H9 (cell line): ENCODE results near the gene MZF1. TPM values are rescaled to one million over a fixed set of nuclear protein-coding genes. Genes with fewer than 3 reads are reported as not detected.

ENCODE experiments used
- DNase-seq: peaks from one replicate; pipeline ENCODE4 v3.0.0-alpha.2; 2017
- H2AFZ ChIP-seq: one replicate; pipeline ENCODE4 v1.6.1; 2013; ENCODE audit warnings: mild to moderate bottlenecking, low read length, control low read depth, moderate library complexity
- H2AK5ac ChIP-seq: 2 replicates; pipeline ENCODE4 v1.6.1; 2013; ENCODE audit warnings: low read length, control low read depth, mixed read lengths; ENCODE audit not compliant: insufficient read length
- H2BK120ac ChIP-seq: one replicate; pipeline ENCODE4 v1.6.1; 2013; ENCODE audit warnings: low read depth, mild to moderate bottlenecking, low read length, control low read depth, inconsistent platforms; ENCODE audit not compliant: poor library complexity, severe bottlenecking
- H2BK12ac ChIP-seq: 2 replicates; pipeline ENCODE4 v1.6.1; 2013; ENCODE audit warnings: low read length, control low read depth, mixed read lengths, low read depth; ENCODE audit not compliant: insufficient read length
- H2BK15ac ChIP-seq: 2 replicates; pipeline ENCODE4 v1.6.1; 2013; ENCODE audit warnings: low read depth, low read length, control low read depth
- H2BK20ac ChIP-seq: one replicate; pipeline ENCODE4 v1.6.1; 2013; ENCODE audit warnings: low read depth, mild to moderate bottlenecking, low read length, control low read depth, inconsistent platforms; ENCODE audit not compliant: poor library complexity, severe bottlenecking
- H2BK5ac ChIP-seq: 2 replicates; pipeline ENCODE4 v1.6.1; 2013; ENCODE audit warnings: low read length, control low read depth, mixed read lengths; ENCODE audit not compliant: insufficient read length
- H3K14ac ChIP-seq: 2 replicates; pipeline ENCODE4 v1.6.1; 2013; ENCODE audit warnings: low read length, control low read depth; ENCODE audit not compliant: insufficient read depth
- H3K18ac ChIP-seq: 2 replicates; pipeline ENCODE4 v1.6.1; 2013; ENCODE audit warnings: low read depth, mild to moderate bottlenecking, mixed read lengths, low read length, control low read depth; ENCODE audit not compliant: insufficient read length
- H3K23ac ChIP-seq: 2 replicates; pipeline ENCODE4 v1.6.1; 2013; ENCODE audit warnings: low read length, control low read depth, mixed read lengths, low read depth; ENCODE audit not compliant: insufficient read length
- H3K23me2 ChIP-seq: 2 replicates; pipeline ENCODE4 v1.6.1; 2013; ENCODE audit warnings: low read depth, mild to moderate bottlenecking, mixed read lengths, low read length, control low read depth; ENCODE audit not compliant: insufficient read length, poor library complexity, severe bottlenecking
- H3K27ac ChIP-seq: 2 replicates; pipeline ENCODE4 v1.5.1; 2013; ENCODE audit warnings: low read length, control low read depth, mixed read lengths, low read depth; ENCODE audit not compliant: insufficient read length
- H3K27me3 ChIP-seq: 2 replicates; pipeline ENCODE4 v1.6.1; 2013; ENCODE audit warnings: low read length, control low read depth, inconsistent platforms; ENCODE audit not compliant: insufficient read depth
- H3K4ac ChIP-seq: 2 replicates; pipeline ENCODE4 v1.6.1; 2013; ENCODE audit warnings: low read depth, mild to moderate bottlenecking, control low read depth, inconsistent platforms, low read length, moderate library complexity
- H3K4me1 ChIP-seq: 2 replicates; pipeline ENCODE4 v1.6.1; 2013; ENCODE audit warnings: low read length, control low read depth, inconsistent platforms; ENCODE audit not compliant: insufficient read depth
- H3K4me2 ChIP-seq: 2 replicates; pipeline ENCODE4 v1.6.1; 2013; ENCODE audit warnings: low read length, control low read depth, mixed read lengths; ENCODE audit not compliant: insufficient read length, insufficient read depth
- H3K56ac ChIP-seq: 2 replicates; pipeline ENCODE4 v1.6.1; 2013; ENCODE audit warnings: low read depth, mild to moderate bottlenecking, mixed read lengths, low read length, control low read depth; ENCODE audit not compliant: insufficient read length
- H3K79me1 ChIP-seq: 2 replicates; pipeline ENCODE4 v1.6.1; 2013; ENCODE audit warnings: low read depth, mild to moderate bottlenecking, moderate library complexity, low read length, control low read depth, inconsistent platforms; ENCODE audit not compliant: insufficient read depth, poor library complexity, severe bottlenecking
- H3K79me2 ChIP-seq: 2 replicates; pipeline ENCODE4 v1.6.1; 2013; ENCODE audit warnings: low read length, control low read depth, inconsistent platforms; ENCODE audit not compliant: insufficient read depth
- H3K9ac ChIP-seq: 2 replicates; pipeline ENCODE4 v1.6.1; 2013; ENCODE audit warnings: low read length, control low read depth, mixed read lengths; ENCODE audit not compliant: insufficient read length; ENCODE audit errors: extremely low read depth
- H3K9me3 ChIP-seq: one replicate; pipeline ENCODE4 v1.6.1; 2013; ENCODE audit warnings: low read depth, low read length, inconsistent platforms; ENCODE audit not compliant: control insufficient read depth
- H3T11ph ChIP-seq: one replicate; pipeline ENCODE4 v1.6.1; 2013; ENCODE audit warnings: mild to moderate bottlenecking, low read length, control low read depth, inconsistent platforms
- H4K20me1 ChIP-seq: one replicate; pipeline ENCODE4 v1.6.1; 2013; ENCODE audit not compliant: control insufficient read depth, insufficient read length, insufficient read depth
- H4K5ac ChIP-seq: 2 replicates; pipeline ENCODE4 v1.6.1; 2013; ENCODE audit warnings: low read depth, mild to moderate bottlenecking, mixed read lengths, low read length, control low read depth; ENCODE audit not compliant: insufficient read length
- H4K8ac ChIP-seq: replicated peaks from 2 replicates; pipeline ENCODE4 v1.6.1; 2013; ENCODE audit warnings: low read length, control low read depth, mixed read lengths, low read depth; ENCODE audit not compliant: insufficient read length
- H4K91ac ChIP-seq: 2 replicates; pipeline ENCODE4 v1.6.1; 2013; ENCODE audit warnings: low read depth, mild to moderate bottlenecking, moderate library complexity, mixed read lengths, low read length, control low read depth; ENCODE audit not compliant: insufficient read length
- H3K27ac Mint-ChIP-seq, 3 experiments: 2 replicates in 2 of 3; 3 replicates in 1 of 3; pipeline ENCODE4 v1.8.0; 2020 to 2021; ENCODE audit warnings: mixed read lengths in 3 of 3, mild to moderate bottlenecking in 1 of 3, moderate library complexity in 1 of 3
- H3K27me3 Mint-ChIP-seq: 2 replicates; pipeline ENCODE4 v1.8.0; 2021; ENCODE audit warnings: low read depth, mild to moderate bottlenecking, moderate library complexity, mixed read lengths
- H3K36me3 Mint-ChIP-seq, 3 experiments: 2 replicates in 2 of 3; 3 replicates in 1 of 3; pipeline ENCODE4 v1.8.0; 2020 to 2021; ENCODE audit warnings: low read depth in 3 of 3, mixed read lengths in 3 of 3; ENCODE audit not compliant: insufficient read depth in 1 of 3
- H3K4me1 Mint-ChIP-seq, 2 experiments: 2 replicates each; pipeline ENCODE4 v1.8.0; 2020; ENCODE audit warnings: mixed read lengths in 2 of 2
- H3K4me3 Mint-ChIP-seq, 2 experiments: 2 replicates in 1 of 2; 3 replicates in 1 of 2; pipeline ENCODE4 v1.8.0; 2020 to 2021; ENCODE audit warnings: mild to moderate bottlenecking in 2 of 2, mixed read lengths in 2 of 2, moderate library complexity in 1 of 2
- H3K9me3 Mint-ChIP-seq, 2 experiments: 2 replicates in 1 of 2; 3 replicates in 1 of 2; pipeline ENCODE4 v1.8.0; 2020; ENCODE audit warnings: mild to moderate bottlenecking in 2 of 2, mixed read lengths in 2 of 2, moderate library complexity in 1 of 2
- WGBS: extraction: QIAGEN DNeasy Blood & Tissue Kit; methylation state at CpG from one replicate; pipeline ENCODE4 v1.1.7; 2013; ENCODE audit warnings: missing lambda C conversion rate, low lambda C conversion rate, mixed read lengths; ENCODE audit not compliant: insufficient read length; ENCODE audit errors: extremely low coverage; 5-methylcytosine and 5-hydroxymethylcytosine counted together
- total RNA-seq: library from RNA; stranded (reverse); gene quantifications from 2 replicates; pipeline ENCODE4 v1.2.1, GENCODE V29; 2021
- TF ChIP-seq, protein P1 (sequence below): fragments of 200-600 bp; sonication (generic); conservative IDR thresholded peaks from 3 replicates; pipeline ENCODE4 v1.8.0; 2021; ENCODE audit warnings: antibody characterized with exemption, mild to moderate bottlenecking

Gene MZF1
- total RNA-seq, 1 experiment from 2014 or later: 23.6 TPM

DNA sequence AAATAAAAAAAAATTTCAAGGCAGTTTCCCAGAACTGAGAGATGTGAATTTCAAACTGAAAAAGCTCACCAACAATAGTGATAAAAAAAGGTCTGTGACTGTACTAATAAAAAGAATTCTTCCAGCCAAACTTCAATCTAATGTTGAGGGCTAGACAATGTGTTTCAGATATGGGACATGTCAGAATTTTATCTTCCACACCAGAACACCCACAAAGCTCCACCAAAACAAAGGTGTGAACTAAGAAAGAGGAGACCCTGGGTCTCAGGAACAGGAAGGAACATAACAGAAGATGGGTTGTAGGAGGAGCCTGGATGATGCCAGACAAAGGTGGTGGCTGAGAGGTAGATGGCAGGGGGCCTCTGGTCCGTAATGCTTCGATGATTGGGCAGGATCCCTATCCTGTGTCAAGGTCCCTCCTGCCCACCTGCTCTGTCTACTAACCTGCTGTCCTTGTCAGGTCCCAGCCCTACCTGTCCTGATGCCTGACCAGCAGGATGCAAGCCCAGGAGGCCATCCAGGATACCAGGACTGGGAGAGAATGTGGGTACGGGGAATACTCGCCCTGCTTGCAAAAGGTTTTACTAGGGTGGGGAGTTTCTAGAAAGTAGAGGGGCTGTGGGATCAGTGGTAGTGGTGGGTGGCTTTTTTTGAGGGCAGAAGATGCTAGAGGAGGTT is 4.5 kb downstream of the MZF1 start:
- TF ChIP-seq, protein P1, sequence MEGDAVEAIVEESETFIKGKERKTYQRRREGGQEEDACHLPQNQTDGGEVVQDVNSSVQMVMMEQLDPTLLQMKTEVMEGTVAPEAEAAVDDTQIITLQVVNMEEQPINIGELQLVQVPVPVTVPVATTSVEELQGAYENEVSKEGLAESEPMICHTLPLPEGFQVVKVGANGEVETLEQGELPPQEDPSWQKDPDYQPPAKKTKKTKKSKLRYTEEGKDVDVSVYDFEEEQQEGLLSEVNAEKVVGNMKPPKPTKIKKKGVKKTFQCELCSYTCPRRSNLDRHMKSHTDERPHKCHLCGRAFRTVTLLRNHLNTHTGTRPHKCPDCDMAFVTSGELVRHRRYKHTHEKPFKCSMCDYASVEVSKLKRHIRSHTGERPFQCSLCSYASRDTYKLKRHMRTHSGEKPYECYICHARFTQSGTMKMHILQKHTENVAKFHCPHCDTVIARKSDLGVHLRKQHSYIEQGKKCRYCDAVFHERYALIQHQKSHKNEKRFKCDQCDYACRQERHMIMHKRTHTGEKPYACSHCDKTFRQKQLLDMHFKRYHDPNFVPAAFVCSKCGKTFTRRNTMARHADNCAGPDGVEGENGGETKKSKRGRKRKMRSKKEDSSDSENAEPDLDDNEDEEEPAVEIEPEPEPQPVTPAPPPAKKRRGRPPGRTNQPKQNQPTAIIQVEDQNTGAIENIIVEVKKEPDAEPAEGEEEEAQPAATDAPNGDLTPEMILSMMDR: no peak
- no CpG with 5 or more reads among the region's 4 CpGs for WGBS
- H3K27ac ChIP-seq: no peak overlapping the region

More for the DNA sequence above, 4.5 kb downstream of the MZF1 start:
- Mint-ChIP-seq H3K27me3 (no peaks in the 10 kb centered on the region; the same call in 1 of the 2 replicates), H3K4me3 (no peak overlapping the region; a peak in 1 of 5 replicates), H3K4me1 (peaks cover 9% of the 10 kb centered on the region in 2 experiments), H3K9me3 (no peaks in the 10 kb centered on the region; a peak in 1 of 5 replicates), H3K36me3 (peaks cover 0 to 34% (median 20%) of the 10 kb centered on the region in 3 experiments; a peak in 5 of 7 replicates), H3K27ac (no peak overlapping the region; a peak in 1 of 7 replicates)
- H3K79me2 ChIP-seq: no peaks in the 10 kb centered on the region
- H3T11ph ChIP-seq: no peak overlapping the region
- no peaks in the 10 kb centered on the region for H3K79me1 ChIP-seq
- no peak overlapping the region for H4K5ac ChIP-seq
- no peak overlapping the region for H3K56ac ChIP-seq
- H4K8ac ChIP-seq: no peak overlapping the region
- H2BK15ac ChIP-seq: no peak overlapping the region
- H2AK5ac ChIP-seq: no peak overlapping the region
- no peak overlapping the region for H3K4ac ChIP-seq
- no peak overlapping the region for H4K91ac ChIP-seq
- H3K23ac ChIP-seq: no peak overlapping the region
- H3K4me1 ChIP-seq: no peaks in the 10 kb centered on the region
- no peak overlapping the region for H3K18ac ChIP-seq
- H3K27me3 ChIP-seq: no peaks in the 10 kb centered on the region
- no peak overlapping the region for H2AFZ ChIP-seq
- H4K20me1 ChIP-seq: no peaks in the 10 kb centered on the region
- H2BK5ac ChIP-seq: no peak overlapping the region
- no peak overlapping the region for H3K9ac ChIP-seq
- no peaks in the 10 kb centered on the region for H3K9me3 ChIP-seq
- H3K4me2 ChIP-seq: no peak overlapping the region
- H2BK12ac ChIP-seq: no peak overlapping the region
- peaks cover 1% of the 10 kb centered on the region for H3K23me2 ChIP-seq
- no peak overlapping the region for H2BK20ac ChIP-seq
- no peak overlapping the region for H3K14ac ChIP-seq
- no peak overlapping the region for H2BK120ac ChIP-seq
- no peak for DNase-seq
